H1 (cell line): ENCODE measurements around the gene SCGB2B2.
"Not testable (repeated sequence)": the region's sequence is repeated elsewhere in the genome, so short reads cannot be mapped to it uniquely, and the experiment has no call there.

Experiments
- BCL11A ChIP-seq, 2 experiments: IDR thresholded peaks; one replicate each; pipeline ENCODE4 v1.6.1; 2011; ENCODE audit warnings: low read depth in 2 of 2, low read length in 2 of 2, mild to moderate bottlenecking in 2 of 2
- CEBPB ChIP-seq: IDR thresholded peaks from 2 replicates; pipeline ENCODE4 v1.6.1; 2012; ENCODE audit warnings: low read depth, low read length
- CTCF ChIP-seq, 3 experiments: IDR thresholded peaks; 1 replicate in 2 of 3; 2 replicates in 1 of 3; pipeline versions ENCODE4 v1.5.1 to v1.6.1; 2011; ENCODE audit warnings: low read length in 3 of 3, mild to moderate bottlenecking in 3 of 3, inconsistent platforms in 2 of 3, low read depth in 1 of 3, moderate library complexity in 1 of 3; ENCODE audit not compliant: insufficient read depth in 1 of 3; ENCODE audit errors: control extremely low read depth in 1 of 3
- JUND ChIP-seq: IDR thresholded peaks from 2 replicates; pipeline ENCODE4 v1.6.1; 2011; ENCODE audit warnings: mild to moderate bottlenecking, improper control_type of control experiment, low read length
- POLR2A ChIP-seq, 2 experiments: IDR thresholded peaks; 1 replicate in 1 of 2; 2 replicates in 1 of 2; pipeline ENCODE4 v1.6.1; 2011; ENCODE audit warnings: low read depth in 2 of 2, low read length in 2 of 2, mild to moderate bottlenecking in 2 of 2; ENCODE audit errors: control extremely low read depth in 1 of 2
- RFX5 ChIP-seq: IDR thresholded peaks from 2 replicates; pipeline ENCODE4 v1.6.1; 2011; ENCODE audit warnings: low read depth, low read length, improper control_type of control experiment, borderline replicate concordance
- RNF2 ChIP-seq: fragments of 200-900, 300-1000 bp; sonication (generic); IDR thresholded peaks from 2 replicates; pipeline ENCODE4 v1.7.1; 2016; ENCODE audit warnings: borderline replicate concordance, low read depth, mild to moderate bottlenecking, antibody characterized with exemption, low read length; ENCODE audit not compliant: poor library complexity, severe bottlenecking; ENCODE audit errors: missing control alignments
- TAF1 ChIP-seq: IDR thresholded peaks from 2 replicates; pipeline ENCODE4 v1.6.1; 2011; ENCODE audit warnings: mild to moderate bottlenecking, low read depth, low read length
- YY1 ChIP-seq: IDR thresholded peaks from 2 replicates; pipeline ENCODE4 v1.6.1; 2011; ENCODE audit warnings: low read depth, mild to moderate bottlenecking, low read length
- TF ChIP-seq, protein P1 (sequence below): IDR thresholded peaks from 2 replicates; pipeline ENCODE4 v1.6.1; 2011; ENCODE audit warnings: low read length, improper control_type of control experiment

GRCh38 chr19:34668690-34669089 is 8.3 kb downstream of the SCGB2B2 start:
- not testable (repeated sequence) for TF ChIP-seq TAF1; CEBPB; RFX5; RNF2; BCL11A (IDR thresholded peaks at IDR 0.05; ENCODE audit: low read depth in 2 of 2, low read length in 2 of 2); YY1; CTCF (IDR thresholded peaks at IDR 0.05; ENCODE audit: control extremely low read depth in 1 of 3, insufficient read depth in 1 of 3, low read depth in 1 of 3, low read length in 3 of 3); POLR2A (IDR thresholded peaks at IDR 0.05; ENCODE audit: control extremely low read depth in 1 of 2, low read depth in 2 of 2, low read length in 2 of 2); JUND
- TF ChIP-seq, protein P1, sequence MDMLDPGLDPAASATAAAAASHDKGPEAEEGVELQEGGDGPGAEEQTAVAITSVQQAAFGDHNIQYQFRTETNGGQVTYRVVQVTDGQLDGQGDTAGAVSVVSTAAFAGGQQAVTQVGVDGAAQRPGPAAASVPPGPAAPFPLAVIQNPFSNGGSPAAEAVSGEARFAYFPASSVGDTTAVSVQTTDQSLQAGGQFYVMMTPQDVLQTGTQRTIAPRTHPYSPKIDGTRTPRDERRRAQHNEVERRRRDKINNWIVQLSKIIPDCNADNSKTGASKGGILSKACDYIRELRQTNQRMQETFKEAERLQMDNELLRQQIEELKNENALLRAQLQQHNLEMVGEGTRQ, result not testable (repeated sequence)
